HG02884 (cell line): ENCODE data around the gene LTC4S.

Source experiments
- ATAC-seq: cut with Tn5 transposase; IDR thresholded peaks from one replicate; pipeline ENCODE4 v1.9.1; 2021; ENCODE audit warnings: mild to moderate bottlenecking, moderate library complexity; ENCODE audit not compliant: unreplicated experiment

LTC4S gene

DNA sequence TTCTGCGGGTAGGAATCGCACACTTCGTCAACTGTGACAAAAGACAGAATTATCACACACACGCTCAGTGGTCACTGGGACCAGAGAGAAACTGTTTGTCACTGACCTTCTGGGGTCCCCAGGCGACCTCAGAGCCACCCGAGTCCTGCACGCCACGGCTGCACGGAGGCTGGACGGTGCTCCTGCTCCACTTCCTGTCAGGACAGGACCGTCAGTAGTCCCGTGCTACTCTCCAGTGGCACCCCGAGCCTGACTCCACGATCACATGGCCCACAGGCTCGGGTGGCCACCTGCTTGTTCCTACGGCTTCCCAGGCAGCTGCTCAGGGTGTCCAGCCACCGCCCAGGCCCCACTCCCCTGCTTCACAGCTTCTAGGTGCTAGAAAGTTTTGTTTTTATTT lies 47.0 kb downstream of the LTC4S start:
- ATAC-seq: no peak

DNA sequence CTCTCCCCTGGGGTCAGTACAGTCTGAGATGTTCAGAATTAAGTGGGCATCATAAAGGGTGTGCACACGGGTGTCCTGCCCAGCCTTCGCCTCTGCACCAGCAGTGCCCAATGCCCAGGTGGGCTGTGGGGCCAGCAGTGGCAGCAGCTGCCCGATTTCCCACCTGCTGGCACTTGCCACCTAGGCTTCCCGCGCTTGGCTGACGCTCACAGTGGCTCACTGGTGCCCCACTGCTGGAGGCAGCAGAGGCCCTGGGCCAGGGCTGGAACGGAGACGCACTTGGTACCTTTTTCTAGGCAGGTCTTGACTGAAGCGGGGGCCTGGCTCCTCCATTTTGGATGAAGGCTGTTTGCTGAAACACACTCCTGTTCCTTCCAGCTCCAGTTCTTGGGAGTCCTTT lies 47.8 kb downstream of the LTC4S start:
- ATAC-seq: no peak
